IMR-90 (cell line): Measurements from ENCODE around the gene COA3. TPM values are rescaled to one million over a fixed set of nuclear protein-coding genes. Genes with fewer than 3 reads are reported as not detected.

Source experiments
- ATAC-seq: fragments of 200-7000 bp; cut with Tn5 transposase; 2 replicates; pipeline ENCODE4 v1.9.1; 2020; ENCODE audit warnings: low read depth, mild to moderate bottlenecking, moderate library complexity
- BruUV-seq: library from RNA; stranded (reverse); fragments of 400-500 nt; replicated peaks from 2 replicates; lab custom pipeline; 2021; lab: Mats Ljungman, UMichigan
- CTCF ChIA-PET: fragments of 300-600 bp; formaldehyde crosslinking; extraction: SDS; loops from one replicate; lab custom pipeline; 2021; ENCODE audit warnings: antibody characterized with exemption; lab: Yijun Ruan, JAX
- POLR2A ChIA-PET: fragments of 300-600 bp; sonication (Branson Sonifier 250); formaldehyde crosslinking; loops from one replicate; lab custom pipeline; 2022; ENCODE audit warnings: antibody characterized with exemption; ENCODE audit not compliant: unreplicated experiment; lab: Charles Lee
- DNase-seq: peaks from one replicate; pipeline ENCODE4 v3.0.0; 2013
- H2AFZ ChIP-seq: replicated peaks from 2 replicates; pipeline ENCODE3; 2013; ENCODE audit warnings: low read length, mild to moderate bottlenecking; ENCODE audit not compliant: poor library complexity
- H2AK5ac ChIP-seq: 2 replicates; pipeline ENCODE4 v1.6.1; 2013; ENCODE audit warnings: low read depth, low read length, inconsistent platforms
- H2AK9ac ChIP-seq: replicated peaks from 2 replicates; pipeline ENCODE3; 2013; ENCODE audit warnings: mild to moderate bottlenecking, low read depth, low read length, moderate library complexity; ENCODE audit not compliant: poor library complexity
- H2BK120ac ChIP-seq: 2 replicates; pipeline ENCODE4 v1.6.1; 2013; ENCODE audit warnings: low read depth, low read length, inconsistent platforms
- H2BK15ac ChIP-seq: 3 replicates; pipeline ENCODE4 v1.6.1; 2013; ENCODE audit warnings: low read depth, low read length, inconsistent platforms
- H2BK20ac ChIP-seq: 2 replicates; pipeline ENCODE4 v1.6.1; 2013; ENCODE audit warnings: low read depth, mild to moderate bottlenecking, inconsistent platforms, low read length, moderate library complexity
- H2BK5ac ChIP-seq: 2 replicates; pipeline ENCODE4 v1.6.1; 2013; ENCODE audit warnings: mild to moderate bottlenecking, low read depth, low read length, inconsistent platforms; ENCODE audit not compliant: poor library complexity, severe bottlenecking
- H3K14ac ChIP-seq: replicated peaks from 2 replicates; pipeline ENCODE4 v1.6.1; 2013; ENCODE audit warnings: low read depth, low read length, inconsistent platforms
- H3K18ac ChIP-seq: 2 replicates; pipeline ENCODE4 v1.6.1; 2013; ENCODE audit warnings: low read depth, low read length, control low read depth
- H3K23ac ChIP-seq: 2 replicates; pipeline ENCODE4 v1.6.1; 2013; ENCODE audit warnings: low read depth, low read length, inconsistent platforms
- H3K27ac ChIP-seq: 2 replicates; pipeline ENCODE4 v1.5.1; 2013; ENCODE audit warnings: mild to moderate bottlenecking, control low read depth, low read length; ENCODE audit not compliant: insufficient read depth
- H3K27me3 ChIP-seq: 2 replicates; pipeline ENCODE4 v1.6.1; 2013; ENCODE audit warnings: low read length; ENCODE audit not compliant: control insufficient read depth, insufficient read depth
- H3K36me3 ChIP-seq: 2 replicates; pipeline ENCODE4 v1.6.1; 2013; ENCODE audit warnings: low read length, mixed read lengths; ENCODE audit not compliant: control insufficient read depth, insufficient read depth
- H3K4ac ChIP-seq: 2 replicates; pipeline ENCODE4 v1.6.1; 2013; ENCODE audit warnings: low read depth, low read length, inconsistent platforms
- H3K4me1 ChIP-seq: 2 replicates; pipeline ENCODE4 v1.6.1; 2013; ENCODE audit warnings: low read length, mixed read lengths; ENCODE audit not compliant: control insufficient read depth, insufficient read depth
- H3K4me2 ChIP-seq: 2 replicates; pipeline ENCODE4 v1.6.1; 2013; ENCODE audit warnings: low read depth, mild to moderate bottlenecking, control low read depth, low read length, moderate library complexity
- H3K4me3 ChIP-seq: 2 replicates; pipeline ENCODE4 v1.5.1; 2013; ENCODE audit warnings: low read depth, mild to moderate bottlenecking, control low read depth, low read length, moderate library complexity; ENCODE audit not compliant: insufficient read depth
- H3K56ac ChIP-seq: 2 replicates; pipeline ENCODE4 v1.6.1; 2013; ENCODE audit warnings: low read length, inconsistent platforms; ENCODE audit not compliant: insufficient read depth; ENCODE audit errors: extremely low read depth
- H3K79me1 ChIP-seq, 2 experiments: 2 replicates each; pipeline ENCODE4 v1.6.1; 2013; ENCODE audit warnings: low read length in 2 of 2, inconsistent platforms in 1 of 2, low read depth in 1 of 2
- H3K9ac ChIP-seq: 2 replicates; pipeline ENCODE4 v1.6.1; 2013; ENCODE audit warnings: low read depth, low read length, control low read depth
- H3K9me1 ChIP-seq: 2 replicates; pipeline ENCODE4 v1.6.1; 2013; ENCODE audit warnings: low read length, inconsistent platforms; ENCODE audit not compliant: insufficient read depth
- H3K9me3 ChIP-seq: 2 replicates; pipeline ENCODE4 v1.6.1; 2013; ENCODE audit warnings: low read length; ENCODE audit not compliant: control insufficient read depth, insufficient read depth
- H4K20me1 ChIP-seq: 2 replicates; pipeline ENCODE4 v1.6.1; 2013; ENCODE audit warnings: low read length, inconsistent platforms; ENCODE audit not compliant: insufficient read depth
- H4K5ac ChIP-seq: 2 replicates; pipeline ENCODE4 v1.6.1; 2013; ENCODE audit warnings: mild to moderate bottlenecking, low read depth, low read length, control low read depth
- H4K8ac ChIP-seq, 2 experiments: 2 replicates each; pipeline ENCODE4 v1.6.1; 2013; ENCODE audit warnings: low read depth in 2 of 2, low read length in 2 of 2, control low read depth in 1 of 2, inconsistent platforms in 1 of 2
- H4K91ac ChIP-seq: 2 replicates; pipeline ENCODE4 v1.6.1; 2013; ENCODE audit warnings: low read depth, low read length, inconsistent platforms; ENCODE audit not compliant: insufficient read depth
- BHLHE40 ChIP-seq: fragments of 150-350 bp; IDR thresholded peaks from 2 replicates; pipeline ENCODE4 v1.6.1; 2016; ENCODE audit warnings: mild to moderate bottlenecking, low read depth, low read length
- CEBPB ChIP-seq: IDR thresholded peaks from 2 replicates; pipeline ENCODE4 v1.6.1; 2012; ENCODE audit warnings: low read depth, low read length, improper control_type of control experiment
- MAZ ChIP-seq: IDR thresholded peaks from 2 replicates; pipeline ENCODE4 v1.6.1; 2012; ENCODE audit warnings: low read depth, mild to moderate bottlenecking, low read length, improper control_type of control experiment, moderate library complexity, borderline replicate concordance
- POLR2A ChIP-seq: IDR thresholded peaks from 2 replicates; pipeline ENCODE4 v1.6.1; 2012; ENCODE audit warnings: mild to moderate bottlenecking, low read depth, low read length
- WGBS, 2 experiments: methylation state at CpG; one replicate each; pipeline versions ENCODE4 v1.1.5 to v1.1.7; 2013; ENCODE audit warnings: missing lambda C conversion rate in 2 of 2; ENCODE audit not compliant: insufficient read length in 1 of 2; ENCODE audit errors: extremely low coverage in 2 of 2; 5-methylcytosine and 5-hydroxymethylcytosine counted together
- dilution Hi-C: fragments of 300-500 bp; cut with HindIII; formaldehyde crosslinking; loops from one replicate; pipeline ENCODE4 v1.14.3; 2018; ENCODE audit warnings: low sequenced_read_pairs; ENCODE audit not compliant: unreplicated experiment
- in situ Hi-C: fragments of 300-500 bp; cut with MboI; formaldehyde crosslinking; loops from 3 replicates; pipeline ENCODE4 v1.14.3; 2019; ENCODE audit warnings: low sequenced_read_pairs, inconsistent platforms, mixed read lengths
- intact Hi-C: fragments of 100-400 bp; cut with micrococcal nuclease; formaldehyde crosslinking; loops from 2 replicates; pipeline ENCODE4 v1.10.0; 2022
- polyA plus RNA-seq, 3 experiments: library from polyadenylated mRNA; depleted of rRNA; stranded (reverse); fragments of >200 nt; gene quantifications; 2 replicates each; pipeline ENCODE4 v1.2.3, GENCODE V29; 2012; ENCODE audit warnings: low replicate concordance in 1 of 3
- total RNA-seq: library from RNA; depleted of rRNA; stranded (reverse); fragments of >200 nt; gene quantifications from 2 replicates; pipeline ENCODE4 v1.2.3, GENCODE V29; 2012
- TF ChIP-seq, protein P1 (sequence below): fragments of 150-350 bp; IDR thresholded peaks from 2 replicates; pipeline ENCODE4 v1.6.1; 2016; ENCODE audit warnings: low read depth, mild to moderate bottlenecking, low read length, moderate library complexity, borderline replicate concordance

Gene COA3
- total and polyA plus RNA-seq, 2 of the 4 experiments (the other 2 are of a cell fraction), result 66.8 to 78.1 TPM

DNA sequence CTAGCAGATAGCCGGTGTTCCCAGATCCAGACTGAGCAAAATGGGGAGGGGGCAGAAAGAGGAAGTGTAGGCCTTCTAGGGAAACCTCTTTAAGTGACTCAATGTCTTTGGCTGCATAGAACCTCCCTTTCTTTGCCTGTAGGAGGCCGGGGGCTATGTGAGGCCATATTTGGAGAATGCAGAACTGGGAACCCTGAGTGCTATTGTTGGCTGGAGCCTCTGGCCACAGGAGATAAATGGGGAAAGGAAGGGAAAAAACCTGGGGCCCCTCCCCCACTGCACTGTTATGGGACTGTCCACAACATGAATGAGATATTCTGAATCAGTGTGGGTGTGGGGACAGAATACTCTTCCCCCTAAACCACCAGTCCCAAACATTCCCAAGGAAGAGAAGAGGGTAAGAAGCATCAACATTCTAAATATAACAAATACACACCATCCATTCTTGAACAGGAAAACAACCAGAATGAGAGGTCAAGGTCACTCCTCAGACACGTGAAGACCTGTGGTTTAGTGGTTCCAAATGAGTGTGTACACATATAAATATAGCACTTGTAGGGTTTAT is 22.9 kb downstream of the COA3 start:
- H3K56ac ChIP-seq, result no peak overlapping the region
- H3K9me3 ChIP-seq, result no peaks in the 10 kb centered on the region
- H3K18ac ChIP-seq, result no peak overlapping the region
- ChIA-PET CTCF (no interaction called here), POLR2A (no interaction called here)
- H3K23ac ChIP-seq, result peak overlapping the region; percentile 44; the same call in 1 of the 2 replicates
- H3K4me1 ChIP-seq, result peaks cover 4% of the 10 kb centered on the region
- H4K91ac ChIP-seq, result peak overlapping the region; percentile 51; the same call in 1 of the 2 replicates
- no TSS peak for BruUV-seq
- dilution Hi-C loops, result no loop called here
- peak overlapping the region; percentile 71 for H2AK9ac ChIP-seq
- H3K9me1 ChIP-seq, result peaks cover 10% of the 10 kb centered on the region; the same call in 1 of the 2 replicates
- peak overlapping the region; percentile 90 for H2BK5ac ChIP-seq
- peaks cover 27% of the 10 kb centered on the region for H3K36me3 ChIP-seq
- H3K14ac ChIP-seq, result no peak overlapping the region
- peak overlapping the region; percentile 98; the same call in 1 of the 3 replicates for H2BK15ac ChIP-seq
- peak overlapping the region; percentile 81; the same call in 1 of the 2 replicates for H2BK20ac ChIP-seq
- no peak overlapping the region for H2AFZ ChIP-seq
- intact Hi-C loops, result no loop called here
- in situ Hi-C loops, result no loop called here
- H3K9ac ChIP-seq, result no peak overlapping the region
- no peaks in the 10 kb centered on the region for H4K20me1 ChIP-seq
- no peak for TF ChIP-seq POLR2A
- no peak for TF ChIP-seq MAZ
- TF ChIP-seq CEBPB, result no peak
- TF ChIP-seq, protein P1, sequence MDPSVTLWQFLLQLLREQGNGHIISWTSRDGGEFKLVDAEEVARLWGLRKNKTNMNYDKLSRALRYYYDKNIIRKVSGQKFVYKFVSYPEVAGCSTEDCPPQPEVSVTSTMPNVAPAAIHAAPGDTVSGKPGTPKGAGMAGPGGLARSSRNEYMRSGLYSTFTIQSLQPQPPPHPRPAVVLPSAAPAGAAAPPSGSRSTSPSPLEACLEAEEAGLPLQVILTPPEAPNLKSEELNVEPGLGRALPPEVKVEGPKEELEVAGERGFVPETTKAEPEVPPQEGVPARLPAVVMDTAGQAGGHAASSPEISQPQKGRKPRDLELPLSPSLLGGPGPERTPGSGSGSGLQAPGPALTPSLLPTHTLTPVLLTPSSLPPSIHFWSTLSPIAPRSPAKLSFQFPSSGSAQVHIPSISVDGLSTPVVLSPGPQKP, result no peak
- peak; percentile 53; the same call in 1 of the 2 replicates for TF ChIP-seq BHLHE40
- ATAC-seq (no peak), DNase-seq (peak; percentile 66)
- no peak overlapping the region for H3K27ac ChIP-seq
- no peak overlapping the region for H3K4me2 ChIP-seq
- peak overlapping the region; percentile 96 for H3K4ac ChIP-seq
- WGBS, 2 experiments, result 75% methylated on average over 1 of the region's 3 CpGs; no CpG with 5 or more reads in 1 of the 2 experiments
- no peaks in the 10 kb centered on the region for H3K27me3 ChIP-seq
- peak overlapping the region; percentile 64 for H2BK120ac ChIP-seq
- H2AK5ac ChIP-seq, result peak overlapping the region; percentile 88; the same call in 1 of the 2 replicates
- H3K79me1 ChIP-seq, result peaks cover 16 to 40% of the 10 kb centered on the region in 2 experiments; a peak in 3 of 4 replicates
- no peak overlapping the region for H4K5ac ChIP-seq
- H3K4me3 ChIP-seq, result no peak overlapping the region
- H4K8ac ChIP-seq, result 0 out of 4 replicates have a peak overlapping the region, but pooled peaks of 1 of the 2 experiments have one; percentile 52
